Uterus (tissue), 4 donors: Measurements from ENCODE around the gene NXPH1. TPM values are rescaled to one million over a fixed set of nuclear protein-coding genes. Genes with fewer than 3 reads are reported as not detected.

Experiments used
- DNase-seq, 2 donors: peaks; one replicate each; pipeline ENCODE4 v3.0.0-alpha.2; 2019 to 2020
- H3K27ac ChIP-seq, 2 donors: fragments of 200-600 bp; sonication (generic); 1 replicate in 1 of 2; 2 replicates in 1 of 2; pipeline ENCODE4 v1.5.1; 2016 to 2018
- H3K27me3 ChIP-seq, 2 donors: fragments of 200-600 bp; sonication (generic); one replicate each; pipeline ENCODE4 v1.5.1; 2018 to 2019; ENCODE audit warnings: control low read depth in 1 of 2
- H3K36me3 ChIP-seq, 2 donors: fragments of 200-600 bp; sonication (generic); one replicate each; pipeline ENCODE4 v1.5.1; 2019; ENCODE audit warnings: control low read depth in 1 of 2
- H3K4me1 ChIP-seq, 2 donors: fragments of 200-600 bp; sonication (generic); one replicate each; pipeline ENCODE4 v1.5.1; 2018 to 2019; ENCODE audit warnings: control low read depth in 1 of 2
- H3K4me3 ChIP-seq, 2 donors: fragments of 200-600 bp; sonication (generic); 1 replicate in 1 of 2; 2 replicates in 1 of 2; pipeline ENCODE4 v1.5.1; 2018 to 2019; ENCODE audit warnings: mild to moderate bottlenecking in 1 of 2
- H3K9me3 ChIP-seq, 2 donors: fragments of 200-600 bp; sonication (generic); one replicate each; pipeline ENCODE4 v1.5.1; 2019; ENCODE audit warnings: control low read depth in 1 of 2
- CTCF ChIP-seq, 4 experiments: fragments of 200-600 bp in 2 of 4; fragments of 450-650 bp in 2 of 4; sonication (generic) in 2 of 4; IDR thresholded peaks; one replicate each; pipeline ENCODE4 v1.5.1; 2016 to 2019; ENCODE audit warnings: antibody characterized with exemption in 4 of 4, mild to moderate bottlenecking in 2 of 4, moderate library complexity in 1 of 4
- POLR2A ChIP-seq, 2 donors: fragments of 450-650 bp; IDR thresholded peaks; one replicate each; pipeline ENCODE4 v1.6.1; 2016; ENCODE audit warnings: antibody characterized with exemption in 2 of 2, mild to moderate bottlenecking in 1 of 2, moderate library complexity in 1 of 2
- intact Hi-C: fragments of 100-400 bp; cut with DNase I; formaldehyde crosslinking; loops from one replicate; pipeline ENCODE4 v1.15.1; 2023; ENCODE audit warnings: low total_unique reads
- total RNA-seq, 4 donors: library from RNA; depleted of rRNA in 3 of 4; stranded (reverse); fragments of >200 nt in 3 of 4; gene quantifications; one replicate each; pipeline versions ENCODE4 v1.1.0 to v1.2.4, GENCODE V29; 2014 to 2023
- donor health status: DM: yes; HTN: yes; CAD: no.

Gene NXPH1
- total RNA-seq, 4 donors from 2014 or later, result 0.28 TPM; not detected in 3

DNA sequence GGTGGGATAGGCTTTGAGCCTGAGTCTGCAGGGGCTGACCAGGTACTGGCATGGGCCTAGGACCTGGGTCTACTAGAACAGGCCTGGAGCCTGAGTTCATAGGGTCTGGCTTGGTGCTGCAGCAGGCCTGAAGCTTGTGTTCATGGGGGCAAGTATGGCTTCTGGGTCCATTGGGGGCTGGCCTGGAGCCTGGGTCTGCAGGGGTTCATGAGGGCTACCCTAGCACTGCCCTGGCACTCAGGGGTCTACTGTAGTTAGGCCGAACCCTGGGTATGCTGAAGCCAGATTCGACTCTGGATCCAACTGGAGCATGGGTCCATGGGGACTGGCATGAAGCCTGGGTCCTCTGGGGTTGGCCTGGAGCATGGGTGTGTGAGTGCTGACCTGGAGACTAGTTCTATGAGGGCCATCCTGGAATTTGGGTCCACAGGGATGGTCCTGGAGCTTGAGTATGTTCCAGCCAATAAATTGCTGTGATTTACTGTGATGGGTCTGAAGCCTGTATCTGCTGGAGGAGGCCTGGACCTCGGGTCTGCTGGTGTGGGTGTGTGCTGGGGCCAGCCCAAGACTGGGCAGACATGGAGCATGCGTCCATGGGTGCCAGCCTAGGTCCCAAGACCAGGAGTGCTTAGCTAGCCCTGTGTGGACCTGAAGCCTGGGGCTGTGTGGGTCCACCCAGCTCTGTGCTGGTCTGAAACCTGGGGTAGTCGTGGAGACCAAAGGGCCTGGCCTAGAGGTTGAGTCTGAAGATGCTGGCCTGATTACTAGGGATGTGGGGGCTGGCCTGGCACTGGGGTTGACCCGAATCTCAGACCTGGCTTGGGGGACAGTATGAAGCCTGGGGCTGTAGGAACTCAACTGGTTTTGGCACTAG lies 235.5 kb downstream of the NXPH1 start:
- TF ChIP-seq CTCF (IDR thresholded peaks at IDR 0.05) (no peak), POLR2A (IDR thresholded peaks at IDR 0.05) (no peak)
- Histone ChIP-seq H3K9me3 (no peaks in the 10 kb centered on the region), H3K27ac (no peak overlapping the region), H3K27me3 (no peaks in the 10 kb centered on the region), H3K4me1 (no peaks in the 10 kb centered on the region), H3K36me3 (no peaks in the 10 kb centered on the region), H3K4me3 (no peak overlapping the region)
- intact Hi-C loops, result no loop called here
- DNase-seq, result no peak

GRCh38 chr7:8669501-8669851 lies 236.1 kb downstream of the NXPH1 start:
- no peaks in the 10 kb centered on the region for H3K4me1 ChIP-seq
- H3K27ac ChIP-seq, result no peak overlapping the region
- DNase-seq, result no peak
- H3K9me3 ChIP-seq, result no peaks in the 10 kb centered on the region
- H3K4me3 ChIP-seq, result no peak overlapping the region
- no peaks in the 10 kb centered on the region for H3K36me3 ChIP-seq
- intact Hi-C loops, result no loop called here
- TF ChIP-seq CTCF (IDR thresholded peaks at IDR 0.05) (no peak), POLR2A (IDR thresholded peaks at IDR 0.05) (no peak)
- no peaks in the 10 kb centered on the region for H3K27me3 ChIP-seq

DNA sequence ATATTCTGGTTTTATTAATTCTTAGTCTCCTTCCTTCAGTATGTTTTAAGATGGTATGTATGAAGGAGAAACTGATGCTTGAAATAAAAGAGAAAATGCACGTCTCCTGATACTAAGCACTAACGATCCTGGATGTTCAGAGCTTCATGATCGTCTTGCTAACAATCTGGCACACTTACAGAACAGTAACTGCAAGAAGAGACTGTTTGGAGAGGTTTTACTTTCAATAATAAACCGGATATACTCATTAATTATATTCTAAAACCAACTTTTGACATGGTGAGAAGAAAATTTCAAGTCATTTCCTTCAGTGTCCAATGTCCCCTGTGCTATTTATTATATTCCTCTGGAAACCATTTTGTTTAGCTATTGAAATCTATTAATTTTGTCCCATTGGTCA lies 251.0 kb downstream of the NXPH1 start:
- intact Hi-C loops, result no loop called here
- no peak for TF ChIP-seq CTCF (IDR thresholded peaks at IDR 0.05)
- no peak for TF ChIP-seq POLR2A (IDR thresholded peaks at IDR 0.05)
- Histone ChIP-seq H3K27ac (no peak overlapping the region), H3K27me3 (no peaks in the 10 kb centered on the region), H3K4me1 (no peaks in the 10 kb centered on the region), H3K36me3 (no peaks in the 10 kb centered on the region), H3K9me3 (no peaks in the 10 kb centered on the region), H3K4me3 (no peak overlapping the region)
- no peak for DNase-seq

DNA sequence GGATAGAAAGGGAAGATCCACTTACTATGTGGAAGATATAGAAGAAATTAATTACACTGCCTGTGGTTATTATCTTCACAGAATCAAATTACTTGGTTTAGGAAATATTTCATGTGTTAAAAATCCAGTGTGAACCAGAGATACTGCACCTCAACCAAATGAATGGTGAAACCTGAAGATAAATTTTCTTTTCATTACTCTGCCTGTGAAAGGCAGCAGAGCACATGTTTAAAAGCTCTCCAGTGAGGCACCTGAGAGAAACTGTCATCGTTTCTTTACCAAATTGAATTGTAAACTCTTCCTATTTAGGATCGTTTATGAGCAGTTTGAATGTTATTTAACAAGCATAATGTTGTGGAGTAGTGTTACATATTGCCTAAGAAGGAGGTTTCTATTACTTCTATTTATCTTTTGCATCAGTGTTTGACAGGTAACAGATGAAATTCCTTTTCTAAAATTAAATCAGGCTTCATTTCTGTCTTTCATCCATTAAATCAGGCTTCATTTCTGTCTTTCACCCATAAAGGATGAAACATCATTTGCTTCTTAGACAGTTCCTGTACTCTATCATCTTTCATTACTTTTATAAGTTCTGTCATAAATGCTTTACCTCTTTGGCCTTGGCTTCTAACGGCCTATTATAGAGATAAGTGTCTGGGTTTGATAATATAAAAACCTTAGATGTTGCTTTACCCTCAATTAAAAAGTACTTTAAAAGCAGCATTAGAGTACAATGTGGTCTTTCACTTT lies 266.6 kb downstream of the NXPH1 start:
- Histone ChIP-seq H3K27me3 (no peaks in the 10 kb centered on the region), H3K36me3 (no peaks in the 10 kb centered on the region), H3K27ac (no peak overlapping the region), H3K4me3 (no peak overlapping the region), H3K9me3 (no peaks in the 10 kb centered on the region), H3K4me1 (no peaks in the 10 kb centered on the region)
- TF ChIP-seq CTCF (IDR thresholded peaks at IDR 0.05), result no peak
- TF ChIP-seq POLR2A (IDR thresholded peaks at IDR 0.05), result no peak
- intact Hi-C loops, result no loop called here
- DNase-seq, result no peak

DNA sequence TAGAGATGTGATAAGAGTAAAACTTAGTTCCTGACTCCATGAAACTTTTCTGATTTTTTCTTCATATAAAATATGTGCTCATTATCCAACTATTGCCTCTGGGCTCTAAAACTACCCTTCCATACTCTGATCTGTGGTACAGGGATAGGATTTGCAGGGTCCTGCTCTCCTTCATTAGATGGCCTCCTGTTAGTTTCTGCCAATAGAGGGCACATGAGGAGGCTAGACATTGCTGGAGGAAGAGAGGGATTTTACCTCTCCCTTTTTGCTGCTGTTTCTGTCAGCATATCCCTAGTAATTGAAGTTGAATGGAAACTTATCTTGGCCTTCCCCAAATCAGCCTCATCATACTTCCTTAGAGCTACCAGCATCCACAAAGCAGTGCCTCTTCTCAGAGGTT lies 269.4 kb downstream of the NXPH1 start:
- no peak overlapping the region for H3K4me3 ChIP-seq
- H3K4me1 ChIP-seq, result no peaks in the 10 kb centered on the region
- H3K36me3 ChIP-seq, result no peaks in the 10 kb centered on the region
- DNase-seq, result no peak
- no peak overlapping the region for H3K27ac ChIP-seq
- H3K27me3 ChIP-seq, result no peaks in the 10 kb centered on the region
- H3K9me3 ChIP-seq, result no peaks in the 10 kb centered on the region
- no peak for TF ChIP-seq POLR2A (IDR thresholded peaks at IDR 0.05)
- TF ChIP-seq CTCF (IDR thresholded peaks at IDR 0.05), result no peak
- intact Hi-C loops, result no loop called here
